Upper lobe of left lung (tissue), 4 donors: Measurements from ENCODE around the gene RCC2.

ENCODE experiments used
- EP300 ChIP-seq, 4 donors: sonication (generic); formaldehyde crosslinking; IDR thresholded peaks; one replicate each; pipeline ENCODE4 v1.5.1; 2017; ENCODE audit warnings: antibody characterized with exemption in 4 of 4, control low read depth in 2 of 4
- POLR2A ChIP-seq, 4 donors: fragments of 450-650 bp; IDR thresholded peaks; one replicate each; pipeline ENCODE4 v1.5.1; 2016 to 2017; ENCODE audit warnings: antibody characterized with exemption in 4 of 4, mild to moderate bottlenecking in 2 of 4
- POLR2AphosphoS5 ChIP-seq, 2 donors: sonication (generic); formaldehyde crosslinking; IDR thresholded peaks; one replicate each; pipeline ENCODE4 v1.5.1; 2017; ENCODE audit warnings: antibody characterized with exemption in 2 of 2

DNA sequence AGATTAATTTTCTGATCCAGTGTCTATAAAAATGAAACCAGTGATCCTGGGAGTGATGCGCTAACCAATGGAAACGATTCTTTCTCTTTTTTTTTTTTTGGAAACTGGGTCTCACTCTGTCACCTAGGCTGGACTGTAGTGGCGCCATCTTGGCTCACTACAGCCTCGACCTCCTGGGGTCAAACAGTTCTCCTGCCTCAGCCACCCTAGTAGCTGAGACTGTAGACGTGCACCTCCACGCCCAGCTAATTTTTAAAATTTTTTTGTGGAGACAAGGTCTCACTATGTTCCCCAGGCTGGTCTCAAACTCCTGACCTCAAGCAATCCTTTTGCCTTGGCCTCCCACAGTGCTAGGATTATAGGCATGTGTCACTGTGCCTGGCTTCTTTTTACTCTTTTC, 3.4 kb upstream of the RCC2 start:
- TF ChIP-seq EP300 (IDR thresholded peaks at IDR 0.05) (no peak), POLR2AphosphoS5 (IDR thresholded peaks at IDR 0.05) (no peak), POLR2A (IDR thresholded peaks at IDR 0.05) (no peak)
